ENCODE data around the gene RAD51B.

RAD51B gene

GRCh38 chr14:67835596-67835995, 16.0 kb downstream of the RAD51B start:
- no peak for DNase-seq (ENCODE audit: low spot score)

- DNase-seq (ENCODE audit: low spot score), result no peak
Measured at GRCh38 chr14:67837011-67837624, 17.5 kb downstream of the RAD51B start.

DNA sequence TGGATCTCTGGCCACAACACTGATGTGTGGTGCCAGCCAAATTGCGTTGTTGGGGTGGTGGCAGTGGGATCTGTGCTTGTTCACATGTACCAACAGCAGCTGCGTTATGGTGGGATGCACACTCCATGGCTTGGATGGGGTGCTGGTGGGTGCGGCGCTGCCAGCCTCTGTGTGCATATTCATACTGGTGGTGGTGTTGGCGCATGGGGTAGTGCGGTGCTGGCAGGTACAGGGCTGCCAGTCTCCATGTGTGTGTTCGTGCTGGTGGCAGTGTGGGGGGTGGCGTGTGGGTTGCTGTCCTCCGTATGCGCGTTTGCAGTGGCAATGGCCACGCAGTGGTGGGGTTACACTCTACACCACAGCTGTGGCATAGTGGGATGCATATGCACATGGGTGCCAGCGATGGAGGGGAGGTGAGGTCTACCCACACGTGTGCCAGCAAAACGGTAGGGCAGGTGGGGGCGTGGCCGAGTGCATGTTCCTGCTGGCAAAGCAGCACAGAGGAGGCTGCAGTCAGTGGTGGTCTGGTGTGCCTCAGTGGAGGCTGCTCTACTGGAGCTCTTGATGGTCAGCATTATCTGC, 26.5 kb downstream of the RAD51B start:
- no peak for DNase-seq (ENCODE audit: low spot score)

GRCh38 chr14:67850066-67850830, 30.7 kb downstream of the RAD51B start:
- no peak for DNase-seq (ENCODE audit: low spot score)

DNA sequence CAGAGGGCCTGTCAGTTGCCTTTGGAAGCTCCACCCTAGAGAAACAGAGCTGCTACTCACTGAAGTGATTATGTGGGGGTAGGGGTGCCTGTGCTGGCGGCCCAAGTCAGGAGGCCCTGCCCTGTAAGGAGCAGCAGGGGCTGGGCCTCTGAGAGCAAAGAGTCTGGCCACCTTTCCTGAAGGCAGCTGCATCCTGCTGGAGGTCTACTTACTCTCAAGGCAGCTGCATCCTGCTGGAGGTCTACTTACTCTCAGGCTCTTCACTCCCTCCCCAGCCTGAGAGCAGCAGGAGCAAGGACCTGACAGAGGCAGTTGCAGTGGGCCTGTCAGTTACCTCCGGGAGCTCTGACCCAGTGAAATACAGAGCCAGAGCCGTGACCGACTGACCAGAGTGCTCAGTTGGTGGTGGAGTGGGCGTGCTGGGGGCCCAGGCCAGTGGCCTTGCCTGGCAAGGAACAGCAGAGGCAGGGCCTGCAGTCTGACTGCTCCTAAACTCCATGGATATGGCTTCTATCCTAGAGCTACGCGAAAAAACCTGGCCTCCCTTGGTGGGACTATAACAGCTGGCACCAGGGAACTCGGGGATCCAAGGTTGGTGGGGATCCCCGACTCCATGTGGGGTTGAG, 32.3 kb downstream of the RAD51B start:
- DNase-seq (ENCODE audit: low spot score), result no peak

GRCh38 chr14:67852926-67853604, 33.5 kb downstream of the RAD51B start:
- DNase-seq (ENCODE audit: low spot score), result no peak

- DNase-seq (ENCODE audit: low spot score), result no peak
Measured at GRCh38 chr14:67853715-67854114, 34.1 kb downstream of the RAD51B start.

- no peak for DNase-seq (ENCODE audit: low spot score)
Measured at GRCh38 chr14:67856827-67857226, 37.2 kb downstream of the RAD51B start.

- no peak for DNase-seq (ENCODE audit: low spot score)
Measured at GRCh38 chr14:67857778-67858350, 38.3 kb downstream of the RAD51B start.

DNA sequence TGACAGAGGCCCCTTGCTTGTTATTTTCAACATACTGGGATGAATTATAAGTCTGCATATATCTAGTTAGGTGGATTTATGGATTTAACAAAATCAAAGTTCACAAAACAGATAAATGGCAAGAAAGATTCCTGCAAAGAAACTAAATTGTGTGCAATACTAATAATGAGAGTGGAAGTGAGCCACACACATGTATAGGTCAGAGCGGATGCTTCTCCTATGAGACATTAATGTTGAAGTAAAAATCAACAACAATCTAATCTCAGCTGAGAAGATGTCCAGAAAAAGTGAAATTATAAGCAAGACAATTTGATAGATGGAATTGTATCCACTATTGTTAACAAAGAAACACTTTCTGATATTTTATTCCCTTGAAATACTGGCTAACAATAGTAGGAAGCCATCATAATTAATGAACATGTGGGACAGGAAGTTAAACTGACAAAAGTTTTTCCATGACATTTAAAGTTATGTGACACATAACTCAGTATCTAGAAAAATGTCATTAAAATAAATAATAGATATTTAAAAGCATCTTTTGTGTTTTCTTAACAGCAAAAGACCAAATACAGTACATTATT, 39.7 kb downstream of the RAD51B start:
- no peak for DNase-seq (ENCODE audit: low spot score)

- DNase-seq (ENCODE audit: low spot score), result no peak
Measured at GRCh38 chr14:67863223-67863622, 43.6 kb downstream of the RAD51B start.

- DNase-seq (ENCODE audit: low spot score), result no peak
Measured at GRCh38 chr14:67875175-67876006, 55.8 kb downstream of the RAD51B start.

- DNase-seq (ENCODE audit: low spot score), result no peak
Measured at GRCh38 chr14:67879026-67879425, 59.4 kb downstream of the RAD51B start.

- DNase-seq (ENCODE audit: low spot score), result no peak
Measured at GRCh38 chr14:67881225-67881624, 61.6 kb downstream of the RAD51B start.

- DNase-seq (ENCODE audit: low spot score), result peak; percentile 22
Measured at GRCh38 chr14:67882986-67883555, 63.5 kb downstream of the RAD51B start.

DNA sequence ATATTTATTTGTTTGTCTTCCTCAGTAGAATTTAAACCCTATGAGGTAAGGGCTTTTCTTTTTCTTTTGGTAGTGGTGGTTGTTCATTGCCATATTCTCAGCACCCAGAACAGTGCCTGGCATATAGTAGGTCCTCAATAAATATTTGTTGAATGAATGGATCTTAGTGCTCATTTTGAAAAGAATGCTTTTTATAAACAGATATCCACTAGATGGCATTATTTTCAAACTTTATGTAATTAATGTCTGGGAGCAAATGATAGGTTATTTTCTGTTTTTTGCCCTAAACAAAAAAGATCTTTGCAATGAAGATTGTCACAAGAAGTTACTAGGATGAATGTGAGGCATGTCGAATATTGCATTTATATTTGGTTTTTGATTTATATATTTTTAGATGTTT, 64.1 kb downstream of the RAD51B start:
- DNase-seq (ENCODE audit: low spot score), result no peak

DNA sequence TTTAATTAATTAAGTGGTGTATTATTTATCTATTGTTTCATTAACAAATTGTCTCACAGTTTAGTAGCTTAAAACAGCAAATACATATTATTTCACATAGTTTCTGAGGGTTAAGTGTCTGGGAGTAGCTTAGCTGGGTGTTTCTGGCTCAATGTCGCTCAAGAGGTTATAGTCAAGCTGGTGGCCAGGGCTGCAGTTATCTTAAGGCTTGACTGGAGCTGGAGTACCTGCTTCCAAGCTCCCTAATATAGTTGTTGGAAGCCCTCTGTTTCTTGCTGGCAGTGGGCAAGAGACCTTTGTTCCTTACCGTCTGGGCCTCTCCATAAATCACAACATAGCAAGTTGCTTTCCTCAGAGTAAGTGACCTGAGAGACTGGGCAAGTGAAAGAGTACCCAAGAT, 66.6 kb downstream of the RAD51B start:
- no peak for DNase-seq (ENCODE audit: low spot score)

DNA sequence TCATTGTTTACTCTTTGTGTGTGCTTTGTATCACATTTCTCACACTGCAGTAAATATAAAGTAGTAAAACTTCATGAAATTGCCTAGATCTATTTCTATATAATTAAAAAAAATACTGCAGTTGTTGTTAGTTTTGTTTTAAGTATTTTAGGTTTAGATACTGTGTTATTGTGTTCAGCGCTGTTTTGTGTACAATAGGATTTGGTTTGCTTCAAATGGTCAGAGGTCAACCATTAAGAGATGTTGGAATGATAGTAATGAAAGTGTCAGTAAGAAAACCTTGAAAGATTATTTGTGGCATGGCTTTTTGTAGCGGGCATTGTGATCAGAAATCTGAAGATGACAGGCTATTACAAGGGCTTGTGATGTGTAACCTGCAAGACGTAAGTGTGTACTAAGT, 67.9 kb downstream of the RAD51B start:
- no peak for DNase-seq (ENCODE audit: low spot score)

GRCh38 chr14:67889455-67889854, 69.9 kb downstream of the RAD51B start:
- DNase-seq (ENCODE audit: low spot score), result no peak

DNA sequence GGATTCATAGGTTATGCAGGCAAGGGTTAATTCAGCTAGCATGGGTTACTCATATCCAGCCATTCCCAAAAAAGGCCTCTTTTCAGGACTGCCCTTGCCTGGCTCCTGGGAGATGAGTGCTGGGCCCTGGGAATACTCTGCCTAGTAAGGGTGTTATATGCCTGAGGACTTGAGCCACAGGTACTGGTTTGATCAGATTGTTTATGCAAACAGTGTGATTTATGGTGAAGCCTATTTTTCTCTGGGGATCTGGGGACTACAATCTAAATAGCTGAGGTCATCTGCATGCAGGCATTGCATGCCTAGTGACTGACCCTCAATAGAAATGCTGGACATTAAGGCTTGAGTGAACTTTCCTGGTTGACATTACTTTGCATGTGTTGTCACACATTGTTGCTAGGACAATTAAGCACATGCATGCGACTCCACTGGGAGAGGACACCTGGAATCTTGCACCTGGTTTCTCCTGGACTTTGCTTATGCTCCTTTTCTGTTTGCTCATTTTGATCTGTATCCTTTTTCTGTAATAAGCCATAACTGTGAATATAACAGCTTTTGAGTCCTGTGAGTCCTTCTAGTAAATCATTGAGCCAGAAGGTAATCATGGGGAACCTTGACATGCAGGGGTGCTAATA, 73.0 kb downstream of the RAD51B start:
- no peak for DNase-seq (ENCODE audit: low spot score)

Data from globus pallidus (tissue), 1 donor.